ENCODE measurements around the gene INTS2.

DNA sequence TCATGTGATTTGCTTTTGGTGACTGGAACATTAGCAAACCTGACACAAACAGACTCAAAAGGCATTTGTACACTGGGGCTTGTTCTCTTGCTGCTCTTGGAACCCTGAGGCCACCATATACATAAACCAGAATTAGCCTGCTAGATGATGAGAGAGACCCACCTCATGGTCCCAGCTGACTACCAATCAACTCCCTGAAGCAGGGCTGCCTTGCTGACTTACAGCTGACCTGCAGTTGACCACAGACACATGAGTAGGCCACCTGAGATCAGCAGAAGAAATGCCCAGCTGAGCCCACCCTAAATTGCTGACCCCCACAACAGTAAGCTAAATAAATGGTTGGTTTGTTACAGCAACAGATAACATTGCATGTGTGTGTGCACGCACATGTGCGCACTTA is 93.2 kb downstream of the INTS2 start:
- no peak for TF ChIP-seq POLR2A (IDR thresholded peaks at IDR 0.05)
- TF ChIP-seq, protein P1, sequence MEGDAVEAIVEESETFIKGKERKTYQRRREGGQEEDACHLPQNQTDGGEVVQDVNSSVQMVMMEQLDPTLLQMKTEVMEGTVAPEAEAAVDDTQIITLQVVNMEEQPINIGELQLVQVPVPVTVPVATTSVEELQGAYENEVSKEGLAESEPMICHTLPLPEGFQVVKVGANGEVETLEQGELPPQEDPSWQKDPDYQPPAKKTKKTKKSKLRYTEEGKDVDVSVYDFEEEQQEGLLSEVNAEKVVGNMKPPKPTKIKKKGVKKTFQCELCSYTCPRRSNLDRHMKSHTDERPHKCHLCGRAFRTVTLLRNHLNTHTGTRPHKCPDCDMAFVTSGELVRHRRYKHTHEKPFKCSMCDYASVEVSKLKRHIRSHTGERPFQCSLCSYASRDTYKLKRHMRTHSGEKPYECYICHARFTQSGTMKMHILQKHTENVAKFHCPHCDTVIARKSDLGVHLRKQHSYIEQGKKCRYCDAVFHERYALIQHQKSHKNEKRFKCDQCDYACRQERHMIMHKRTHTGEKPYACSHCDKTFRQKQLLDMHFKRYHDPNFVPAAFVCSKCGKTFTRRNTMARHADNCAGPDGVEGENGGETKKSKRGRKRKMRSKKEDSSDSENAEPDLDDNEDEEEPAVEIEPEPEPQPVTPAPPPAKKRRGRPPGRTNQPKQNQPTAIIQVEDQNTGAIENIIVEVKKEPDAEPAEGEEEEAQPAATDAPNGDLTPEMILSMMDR (IDR thresholded peaks at IDR 0.05 in 8 of 11, conservative IDR thresholded peaks at IDR 0.05 in 3 of 11), result no peak

Data from spleen (tissue), 7 donors.